CD4-positive, alpha-beta T cell treated with Interleukin-15 for 1 hour (primary cell): ENCODE measurements around the gene KCNMA1.

Experiments
- DNase-seq: peaks from one replicate; pipeline ENCODE4 v3.0.0-alpha.2; 2020

Gene KCNMA1

DNA sequence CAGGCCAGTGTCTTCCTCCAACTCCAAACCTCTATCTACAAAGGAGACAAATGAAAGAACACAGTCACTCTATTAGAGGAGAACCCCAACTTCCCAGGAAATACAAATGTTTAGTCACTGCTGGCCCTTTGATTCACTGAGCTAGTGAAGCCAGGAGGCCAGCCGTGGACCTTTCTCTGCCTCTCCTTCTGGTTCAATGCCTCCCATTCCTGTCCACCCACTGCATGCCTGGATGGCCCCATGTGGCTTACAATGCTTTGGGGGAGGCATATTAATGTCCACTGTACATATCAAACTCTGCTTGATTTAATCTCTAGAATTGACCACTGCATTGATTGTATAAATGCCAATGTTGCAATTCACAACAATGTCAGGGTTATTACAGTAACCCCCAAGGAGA is 687.3 kb downstream of the KCNMA1 start:
- DNase-seq: no peak

- no peak for DNase-seq
These were observed 691.3 kb downstream of the KCNMA1 start for GRCh38 chr10:76946270-76946669.

DNA sequence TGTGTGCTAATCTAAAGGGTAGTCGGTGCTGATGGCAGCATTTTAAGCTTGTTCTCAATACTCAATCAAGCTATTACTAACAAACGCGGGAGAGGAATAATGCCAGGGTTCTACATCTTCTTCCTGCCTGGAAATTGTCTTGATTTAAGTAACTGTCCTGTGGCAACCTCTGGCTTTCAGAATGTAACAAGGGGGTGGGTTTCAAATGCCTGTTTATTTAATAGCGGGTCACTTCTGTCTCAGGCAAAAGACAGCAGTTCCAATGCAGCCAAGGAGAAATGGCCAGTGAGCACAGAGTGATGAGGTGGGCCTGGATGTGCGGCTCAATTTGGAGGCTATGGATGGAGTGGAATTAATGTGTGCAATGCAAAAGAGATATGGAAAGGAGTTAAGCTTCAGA is 692.4 kb downstream of the KCNMA1 start:
- DNase-seq: no peak

DNA sequence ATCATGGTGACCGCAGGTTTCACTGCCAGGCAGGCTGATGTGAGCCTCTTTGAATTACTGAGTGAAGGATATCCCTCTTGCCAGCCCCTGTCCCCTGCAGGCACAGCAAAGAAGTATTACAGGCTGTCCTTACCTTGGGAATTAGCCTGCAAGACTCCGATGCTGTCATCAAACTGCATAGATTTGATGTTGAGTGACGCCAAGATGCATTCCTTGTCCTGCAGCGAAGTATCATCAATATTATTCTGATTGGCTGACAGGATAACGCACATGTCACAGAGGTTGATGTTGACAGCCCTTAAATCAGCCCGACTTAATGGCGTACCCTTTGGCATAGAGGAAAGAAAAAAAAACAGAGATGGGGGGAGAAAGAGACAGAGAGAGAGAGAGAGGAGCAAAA is 693.0 kb downstream of the KCNMA1 start:
- no peak for DNase-seq

GRCh38 chr10:76942628-76943416 is 694.8 kb downstream of the KCNMA1 start:
- DNase-seq: no peak

DNA sequence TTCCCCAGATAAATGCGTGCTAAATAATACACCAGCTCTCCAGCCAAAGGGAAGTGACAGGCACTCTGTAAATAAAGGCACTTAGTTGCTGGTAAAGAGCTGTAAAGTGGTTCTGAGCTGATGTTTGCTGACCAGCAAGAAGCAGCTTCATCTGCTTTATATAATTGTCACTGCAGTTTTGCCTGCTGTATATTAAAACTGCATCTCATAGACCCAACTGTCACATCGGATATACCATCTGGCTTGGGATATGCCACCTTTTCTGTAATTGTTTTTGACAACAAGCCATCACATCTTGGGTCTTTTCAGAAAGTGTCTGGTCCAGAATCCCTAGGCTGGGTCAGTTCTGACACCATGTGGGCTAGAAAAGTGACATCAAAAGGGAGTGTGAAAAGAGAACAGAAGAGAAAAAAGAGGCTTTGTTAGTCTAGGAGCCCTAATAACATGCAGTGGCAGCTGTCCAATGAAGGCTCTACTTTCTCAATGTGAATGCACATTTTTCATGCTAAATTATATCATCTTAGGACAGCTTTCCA is 697.6 kb downstream of the KCNMA1 start:
- no peak for DNase-seq

GRCh38 chr10:76937181-76937600 is 700.4 kb downstream of the KCNMA1 start:
- no peak for DNase-seq

DNA sequence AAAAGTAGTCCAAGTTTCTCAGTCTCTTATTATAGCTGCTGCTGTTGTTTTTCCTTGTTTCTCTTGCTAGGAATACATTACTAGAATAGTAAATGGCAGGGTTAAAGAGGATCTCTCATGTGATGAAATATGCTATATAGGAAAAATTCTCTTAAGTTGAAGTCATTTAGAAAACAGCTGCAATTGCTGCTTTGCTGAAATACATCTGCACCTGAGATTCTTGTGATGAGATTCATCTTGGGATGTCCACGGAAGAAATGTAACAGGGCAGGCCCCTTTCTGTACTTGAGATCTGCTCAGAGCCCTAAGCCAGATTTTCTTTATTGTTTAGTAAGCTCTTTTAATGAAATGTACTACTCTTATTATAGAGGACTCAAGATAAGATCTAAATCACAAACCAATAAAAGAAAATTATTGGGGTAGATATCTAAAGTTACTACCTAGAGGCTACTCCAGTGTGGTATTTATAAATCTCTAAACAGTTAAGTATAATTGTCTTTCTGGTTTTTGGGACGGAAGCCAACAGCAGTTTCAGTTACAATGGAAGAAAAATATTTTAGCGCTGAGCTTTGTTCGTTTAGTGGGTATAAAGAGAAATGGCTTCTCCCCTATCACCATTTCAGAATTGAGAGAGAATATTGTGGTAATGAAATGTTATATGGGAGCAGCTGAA is 701.5 kb downstream of the KCNMA1 start:
- DNase-seq: no peak

DNA sequence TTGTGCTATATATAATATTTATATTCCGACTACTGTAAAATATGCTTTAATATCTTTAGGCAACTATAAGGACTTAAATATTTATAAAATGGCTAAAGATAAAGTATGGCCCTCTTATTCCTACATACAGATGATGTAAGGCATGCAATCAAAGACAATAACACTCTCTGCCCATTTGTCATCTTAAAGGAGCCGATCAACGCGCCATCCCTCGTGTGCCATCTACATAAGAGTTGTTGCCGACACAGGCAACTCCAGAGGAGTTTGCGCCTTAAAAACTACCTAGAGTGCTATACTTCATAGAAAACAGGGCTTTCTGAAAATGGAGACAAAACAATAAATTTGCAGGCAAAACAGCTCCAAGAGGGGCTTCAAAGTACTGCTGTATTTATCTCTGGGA is 709.0 kb downstream of the KCNMA1 start:
- DNase-seq: no peak

DNA sequence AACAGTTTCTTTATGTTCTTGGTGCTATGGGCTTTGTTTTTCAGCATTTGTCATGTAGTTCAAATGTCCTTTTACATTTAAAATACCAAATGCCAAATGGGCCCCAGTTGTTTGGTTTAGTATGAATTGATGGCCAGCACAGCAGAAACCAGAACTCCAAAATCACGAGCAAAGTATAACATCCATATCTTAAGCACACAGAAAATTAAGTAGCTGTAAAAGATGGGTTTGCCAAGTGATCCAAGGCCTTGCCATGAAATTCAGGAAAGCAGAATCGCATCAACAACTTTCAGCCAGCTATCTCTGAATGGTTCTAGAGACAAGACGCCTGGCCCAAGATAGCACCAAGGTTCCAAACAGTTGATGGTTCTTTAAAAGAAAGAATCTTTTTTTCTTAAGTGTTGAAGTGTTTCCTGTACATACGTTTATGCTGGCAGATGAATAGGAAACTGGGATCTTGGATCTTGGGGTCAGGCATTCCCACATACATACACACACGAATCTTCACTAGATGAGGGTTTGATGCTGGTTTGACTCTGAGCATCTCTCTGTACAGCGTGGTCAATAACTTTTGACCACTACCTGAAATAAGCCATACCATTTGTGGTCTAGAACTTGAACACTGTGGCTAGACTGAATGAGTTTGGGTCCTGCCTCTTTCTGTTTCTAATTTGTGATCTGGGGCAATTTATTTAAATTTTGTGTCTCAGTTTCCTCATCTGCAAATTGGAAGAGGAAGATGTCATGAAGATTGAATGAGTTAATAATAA is 711.8 kb downstream of the KCNMA1 start:
- no peak for DNase-seq

DNA sequence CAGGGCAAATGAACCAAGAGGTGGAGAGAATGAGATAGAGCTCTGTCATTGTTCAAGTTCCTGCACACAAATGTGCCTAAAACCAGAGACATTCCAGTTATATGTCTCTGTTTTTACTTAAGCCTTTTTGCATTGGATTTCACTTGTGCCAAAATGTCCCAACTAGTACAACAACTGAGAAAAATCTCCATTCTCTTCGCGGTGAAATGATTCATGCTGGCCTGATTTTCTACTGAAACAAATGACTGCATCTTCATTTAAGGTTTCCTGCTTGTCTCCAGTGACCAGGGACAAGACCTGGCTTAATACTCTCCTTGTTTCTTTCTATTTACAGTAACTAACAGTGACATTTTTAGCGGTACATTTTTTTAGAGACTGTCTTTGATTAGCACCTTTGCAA is 714.9 kb downstream of the KCNMA1 start:
- DNase-seq: no peak

DNA sequence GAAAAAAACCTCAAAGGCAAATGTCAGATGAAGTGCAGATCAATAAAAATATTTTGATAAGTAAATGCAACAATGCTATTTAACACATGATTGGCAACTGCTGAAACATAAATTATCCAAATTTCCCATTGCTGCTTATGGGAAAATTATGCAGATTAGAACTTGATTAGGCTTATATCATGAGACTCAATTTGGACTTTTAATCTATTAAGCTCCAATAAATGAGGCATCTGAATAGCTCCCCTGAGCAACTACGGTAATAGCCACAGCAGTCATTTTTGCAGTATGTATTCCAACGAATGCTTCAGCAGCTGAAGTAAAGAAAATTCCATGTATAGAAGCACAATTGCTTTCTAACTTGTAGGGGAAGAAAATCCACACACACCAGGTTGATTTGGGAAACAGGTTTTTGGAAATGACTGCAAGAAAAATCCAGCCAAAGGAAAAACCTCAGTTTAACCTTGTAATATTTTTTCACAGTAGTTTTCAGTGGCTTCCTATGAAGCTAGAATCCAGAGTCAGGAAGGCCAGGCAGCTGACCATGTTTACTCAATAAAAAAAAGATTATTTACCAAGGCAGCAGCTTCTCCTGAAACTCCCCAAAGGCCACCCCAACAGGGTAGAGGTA is 716.1 kb downstream of the KCNMA1 start:
- DNase-seq: no peak

DNA sequence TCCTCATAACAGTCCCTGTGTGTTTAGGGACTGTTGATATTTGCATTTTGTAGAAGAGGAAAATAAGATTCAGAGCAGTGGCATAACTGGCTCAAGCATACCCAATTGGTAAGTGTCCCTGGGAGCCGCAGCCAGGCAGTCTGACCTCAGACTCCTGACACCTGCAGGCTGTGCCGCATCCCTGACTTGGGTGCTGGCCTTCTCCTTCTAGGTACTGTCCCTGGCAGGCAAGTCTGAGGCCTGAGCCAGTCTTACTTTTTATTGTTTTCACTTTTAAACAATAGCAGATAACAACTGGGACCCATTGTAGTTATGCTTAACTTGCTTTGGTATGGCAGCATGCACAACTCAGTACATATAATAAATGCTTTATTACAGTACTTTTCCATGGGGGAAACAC is 717.0 kb downstream of the KCNMA1 start:
- no peak for DNase-seq

GRCh38 chr10:76918106-76918505 is 719.5 kb downstream of the KCNMA1 start:
- no peak for DNase-seq

DNA sequence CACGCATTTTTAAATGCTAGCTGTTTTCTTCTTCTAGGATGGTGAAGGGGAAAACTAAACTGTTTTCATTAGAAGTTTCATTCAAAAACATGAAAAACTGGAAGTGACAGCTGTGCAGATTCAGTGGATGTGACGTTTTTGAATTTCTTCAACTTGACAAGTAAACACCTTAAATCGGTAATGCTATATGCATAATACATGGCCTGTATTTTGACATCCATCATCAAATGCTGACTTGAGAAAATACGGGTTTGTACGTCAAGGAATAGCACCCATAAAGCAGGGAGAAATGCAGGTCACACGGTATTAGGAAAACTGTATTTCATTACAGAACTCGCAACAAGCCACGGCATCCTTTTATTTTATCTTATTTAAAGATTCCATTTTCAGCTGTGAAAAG is 720.5 kb downstream of the KCNMA1 start:
- DNase-seq: no peak

DNA sequence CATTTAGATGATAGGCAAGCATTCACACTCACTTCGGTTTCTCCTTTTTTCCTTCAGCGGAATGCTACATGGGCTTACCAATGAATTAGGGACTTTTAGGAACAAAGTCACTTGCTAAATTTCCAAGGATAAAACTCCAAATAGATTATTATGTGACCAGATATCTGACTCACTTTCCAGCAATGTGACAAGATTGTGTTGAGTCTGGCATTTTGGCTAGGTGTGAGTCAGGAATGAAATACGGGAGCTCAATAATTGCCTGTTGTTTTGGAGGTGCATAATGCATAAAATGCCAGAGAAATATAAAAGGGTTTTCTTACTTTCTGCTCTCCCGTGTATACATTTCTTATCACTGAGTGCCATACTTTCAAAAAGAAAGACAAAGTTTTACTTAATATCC is 721.1 kb downstream of the KCNMA1 start:
- no peak for DNase-seq

GRCh38 chr10:76915316-76915715 is 722.3 kb downstream of the KCNMA1 start:
- DNase-seq: no peak

DNA sequence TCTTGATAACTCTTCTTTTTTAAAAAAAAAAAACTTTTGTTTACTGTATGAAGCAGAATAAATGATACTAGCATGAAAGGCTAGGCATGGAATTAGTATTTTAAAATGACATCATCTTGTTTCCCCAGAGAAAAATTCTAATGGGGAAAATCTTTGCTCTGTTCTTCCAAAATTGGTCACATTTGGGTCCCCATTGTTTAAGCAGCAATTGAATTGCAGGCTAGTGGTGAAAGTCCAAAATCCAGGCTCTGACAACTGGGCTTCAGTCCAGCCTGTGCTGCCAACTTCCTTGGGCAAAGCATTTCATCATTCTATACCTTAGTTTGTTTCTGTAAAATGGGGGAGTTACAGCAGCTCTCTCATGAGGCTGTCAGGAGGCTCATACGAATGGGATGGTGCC is 726.4 kb downstream of the KCNMA1 start:
- no peak for DNase-seq

DNA sequence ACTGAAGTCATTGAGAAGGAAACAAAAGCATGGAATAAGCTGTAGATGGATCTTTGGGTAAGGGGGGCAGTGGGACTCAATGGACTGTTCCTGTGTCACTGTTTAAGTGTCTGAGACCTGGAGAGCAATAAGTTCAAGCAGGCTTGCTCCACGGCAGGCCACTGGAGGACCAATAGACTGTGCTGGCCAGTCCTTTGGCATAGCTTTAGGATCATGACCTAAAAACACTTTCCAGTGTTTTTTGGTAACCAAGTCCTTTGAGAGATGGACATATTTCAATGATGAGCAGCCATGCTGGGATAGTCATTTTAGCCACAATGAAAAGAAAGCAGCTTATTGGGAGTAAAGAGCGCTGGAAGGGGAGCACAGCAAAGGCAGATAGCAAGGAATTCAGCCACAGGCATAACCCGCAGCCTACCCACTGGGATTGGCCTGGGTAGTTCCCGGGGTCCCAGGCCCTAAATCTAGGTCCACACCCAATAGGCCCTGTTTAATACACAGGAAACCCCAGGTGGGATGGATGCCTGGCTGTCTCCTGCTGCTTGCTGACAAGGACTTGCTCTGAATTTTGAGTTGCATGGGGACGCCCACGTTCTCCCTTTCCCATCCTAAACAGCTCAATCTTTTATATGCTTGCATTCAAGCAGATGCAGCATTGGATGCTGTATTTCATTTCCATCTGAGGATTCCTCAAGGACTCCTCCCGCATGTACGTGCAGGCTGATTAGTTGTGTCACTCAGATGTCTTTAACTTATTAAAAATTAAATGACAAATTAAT is 727.2 kb downstream of the KCNMA1 start:
- DNase-seq: no peak

DNA sequence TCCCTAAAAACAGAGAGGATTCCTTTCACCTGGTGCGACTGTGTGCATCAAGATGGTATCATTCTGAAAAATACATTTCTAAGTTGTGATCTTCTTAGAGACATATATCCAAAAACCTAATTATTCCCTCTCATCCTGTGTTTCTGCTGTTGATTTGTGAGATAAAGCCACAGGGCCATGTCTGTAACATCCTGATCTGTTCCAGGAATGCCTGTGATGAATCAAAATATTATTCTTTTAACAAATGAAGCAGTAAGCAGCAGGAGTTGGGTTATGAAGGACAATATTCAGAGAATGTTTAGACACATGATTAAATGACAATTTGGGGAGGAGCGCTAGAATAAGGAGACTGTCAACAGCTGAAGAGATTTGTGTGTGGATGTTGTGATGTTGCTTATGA is 731.4 kb downstream of the KCNMA1 start:
- DNase-seq: no peak

- no peak for DNase-seq
These were observed 732.4 kb downstream of the KCNMA1 start for GRCh38 chr10:76905251-76905650.

DNA sequence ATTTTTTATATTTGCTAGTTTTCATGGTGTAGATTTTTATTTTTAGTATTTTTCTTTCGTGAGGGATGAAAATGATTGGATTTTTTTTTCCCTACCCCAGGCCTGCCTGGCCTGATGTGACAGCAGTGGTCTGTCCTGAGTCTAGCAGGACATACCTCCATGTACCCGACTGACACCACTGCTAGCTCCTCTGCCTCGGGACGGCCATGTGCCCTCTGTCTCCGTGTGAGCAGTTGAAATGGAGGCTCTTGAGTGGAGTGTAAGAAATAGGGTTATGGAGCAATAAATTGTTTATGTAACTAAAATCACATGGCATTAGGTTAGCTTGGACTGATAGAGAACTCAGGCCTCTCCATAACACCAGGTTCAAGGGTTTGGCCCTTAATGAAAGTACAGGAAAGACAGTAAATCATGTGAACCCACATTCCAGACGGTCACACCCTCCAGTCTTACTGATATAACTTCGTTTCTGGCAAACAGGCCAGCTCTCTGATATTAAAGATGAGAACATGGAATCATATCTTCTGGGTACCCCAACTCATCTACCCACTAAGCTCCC is 734.1 kb downstream of the KCNMA1 start:
- DNase-seq: no peak
